H1 (cell line): ENCODE results near the gene ABCC9. TPM values are rescaled to one million over a fixed set of nuclear protein-coding genes. Genes with fewer than 3 reads are reported as not detected.

Experiments
- CTCF ChIA-PET: fragments of 300-600 bp; sonication (Branson Sonifier 250); formaldehyde crosslinking; loops from one replicate; lab custom pipeline; 2021; ENCODE audit not compliant: partially characterized antibody; lab: Charles Lee
- POLR2A ChIA-PET: fragments of 300-600 bp; sonication (Branson Sonifier 250); formaldehyde crosslinking; loops from one replicate; lab custom pipeline; 2021; ENCODE audit warnings: inconsistent platforms; ENCODE audit not compliant: partially characterized antibody; lab: Charles Lee
- DNase-seq, 2 experiments: peaks; one replicate each; pipeline versions ENCODE4 v3.0.0 to v3.0.0-alpha.2; 2010 to 2022; ENCODE audit warnings: low spot score in 2 of 2, low read depth in 1 of 2, mixed read lengths in 1 of 2
- FAIRE-seq: peaks from 2 replicates; lab custom pipeline; 2011; peaks lifted over from hg19 to GRCh38; lab: Jason Lieb, UNC
- H2AFZ ChIP-seq: 2 replicates; pipeline ENCODE4 v1.8.1; 2012; ENCODE audit warnings: low read length, inconsistent platforms
- H2AK5ac ChIP-seq: 2 replicates; pipeline ENCODE4 v1.6.1; 2013; ENCODE audit warnings: low read depth, low read length
- H2BK120ac ChIP-seq: replicated peaks from 2 replicates; pipeline ENCODE3; 2013; ENCODE audit warnings: low read depth, low read length, inconsistent platforms
- H2BK12ac ChIP-seq: 2 replicates; pipeline ENCODE4 v1.6.1; 2013; ENCODE audit warnings: low read depth, low read length
- H2BK15ac ChIP-seq: 2 replicates; pipeline ENCODE4 v1.6.1; 2013; ENCODE audit warnings: low read length
- H2BK20ac ChIP-seq: 2 replicates; pipeline ENCODE4 v1.6.1; 2013; ENCODE audit warnings: low read length
- H2BK5ac ChIP-seq: 2 replicates; pipeline ENCODE4 v1.6.1; 2013; ENCODE audit warnings: low read depth, low read length
- H3K14ac ChIP-seq: 2 replicates; pipeline ENCODE4 v1.6.1; 2013; ENCODE audit warnings: inconsistent platforms; ENCODE audit not compliant: insufficient read length
- H3K18ac ChIP-seq: 2 replicates; pipeline ENCODE4 v1.6.1; 2013; ENCODE audit warnings: low read length; ENCODE audit errors: extremely low read depth
- H3K23ac ChIP-seq: 2 replicates; pipeline ENCODE4 v1.6.1; 2013; ENCODE audit warnings: inconsistent platforms; ENCODE audit not compliant: insufficient read length
- H3K23me2 ChIP-seq: 2 replicates; pipeline ENCODE4 v1.6.1; 2013; ENCODE audit warnings: low read depth, low read length
- H3K27ac ChIP-seq: 2 replicates; pipeline ENCODE4 v1.6.1; 2011; ENCODE audit warnings: low read depth, low read length, inconsistent platforms
- H3K27me3 ChIP-seq, 4 experiments: replicated peaks in 1 of 4; 1 replicate in 1 of 4; 2 replicates in 3 of 4; pipeline versions ENCODE4 v1.6.1 to v1.8.1; 2011 to 2013; ENCODE audit warnings: low read length in 3 of 4, mild to moderate bottlenecking in 3 of 4, inconsistent platforms in 2 of 4, mixed read lengths in 2 of 4, moderate library complexity in 1 of 4; ENCODE audit not compliant: control insufficient read depth in 3 of 4, insufficient read depth in 3 of 4; ENCODE audit errors: extremely low read depth in 1 of 4
- H3K36me3 ChIP-seq, 4 experiments: 2 replicates each; pipeline versions ENCODE4 v1.6.1 to v1.8.1; 2011 to 2013; ENCODE audit warnings: mild to moderate bottlenecking in 4 of 4, low read length in 3 of 4, moderate library complexity in 2 of 4, control low read depth in 1 of 4, inconsistent platforms in 1 of 4; ENCODE audit not compliant: insufficient read depth in 4 of 4, control insufficient read depth in 2 of 4
- H3K4ac ChIP-seq: replicated peaks from 2 replicates; pipeline ENCODE3; 2013; ENCODE audit warnings: low read length, low read depth, mixed read lengths, inconsistent platforms; ENCODE audit not compliant: insufficient read length
- H3K4me1 ChIP-seq, 4 experiments: replicated peaks in 1 of 4; 1 replicate in 1 of 4; 2 replicates in 3 of 4; pipeline versions ENCODE4 v1.6.1 to v1.8.1; 2011 to 2013; ENCODE audit warnings: low read length in 3 of 4, inconsistent platforms in 2 of 4, mixed read lengths in 1 of 4; ENCODE audit not compliant: insufficient read depth in 4 of 4, control insufficient read depth in 3 of 4
- H3K4me2 ChIP-seq, 2 experiments: 2 replicates each; pipeline versions ENCODE4 v1.6.1 to v1.8.1; 2011 to 2013; ENCODE audit warnings: low read depth in 2 of 2, low read length in 2 of 2, control low read depth in 1 of 2, inconsistent platforms in 1 of 2, mild to moderate bottlenecking in 1 of 2; ENCODE audit not compliant: insufficient read depth in 1 of 2
- H3K4me3 ChIP-seq, 4 experiments: fragments of 200-600, 300-600 bp in 1 of 4; sonication (generic), shearing (Covaris generic), sonication (Bioruptor Twin) in 1 of 4; 2 replicates each; pipeline versions ENCODE4 v1.5.1 to v1.8.1; 2011 to 2016; ENCODE audit warnings: low read length in 4 of 4, low read depth in 3 of 4, control low read depth in 2 of 4, inconsistent platforms in 2 of 4, mild to moderate bottlenecking in 2 of 4, mixed read lengths in 1 of 4, moderate library complexity in 1 of 4; ENCODE audit not compliant: insufficient read depth in 2 of 4; ENCODE audit errors: extremely low read depth in 1 of 4
- H3K56ac ChIP-seq: replicated peaks from 2 replicates; pipeline ENCODE3; 2013; ENCODE audit warnings: low read depth, mild to moderate bottlenecking, mixed read lengths, low read length, inconsistent platforms; ENCODE audit not compliant: insufficient read length
- H3K79me1 ChIP-seq: 2 replicates; pipeline ENCODE4 v1.6.1; 2013; ENCODE audit warnings: low read depth, low read length, control low read depth
- H3K79me2 ChIP-seq, 2 experiments: 2 replicates each; pipeline versions ENCODE4 v1.6.1 to v1.8.1; 2012 to 2013; ENCODE audit warnings: low read length in 2 of 2, mild to moderate bottlenecking in 2 of 2, inconsistent platforms in 1 of 2; ENCODE audit not compliant: insufficient read depth in 2 of 2, control insufficient read depth in 1 of 2
- H3K9ac ChIP-seq, 4 experiments: replicated peaks in 1 of 4; 1 replicate in 1 of 4; 2 replicates in 3 of 4; pipeline versions ENCODE4 v1.6.1 to v1.8.1; 2011 to 2013; ENCODE audit warnings: low read depth in 3 of 4, low read length in 3 of 4, control low read depth in 2 of 4, mild to moderate bottlenecking in 2 of 4, moderate library complexity in 2 of 4, inconsistent platforms in 1 of 4; ENCODE audit errors: extremely low read depth in 1 of 4
- H3K9me3 ChIP-seq, 2 experiments: 2 replicates each; pipeline versions ENCODE4 v1.6.1 to v1.8.1; 2012 to 2013; ENCODE audit warnings: mild to moderate bottlenecking in 2 of 2, moderate library complexity in 2 of 2, control low read depth in 1 of 2, inconsistent platforms in 1 of 2, low read depth in 1 of 2, low read length in 1 of 2, mixed read lengths in 1 of 2; ENCODE audit not compliant: insufficient read depth in 2 of 2
- H4K20me1 ChIP-seq, 2 experiments: replicated peaks in 1 of 2; 2 replicates each; pipeline versions ENCODE3 to v1.8.1; 2011 to 2013; ENCODE audit warnings: inconsistent platforms in 2 of 2, low read length in 2 of 2, mild to moderate bottlenecking in 1 of 2; ENCODE audit not compliant: insufficient read depth in 2 of 2, control insufficient read depth in 1 of 2
- H4K5ac ChIP-seq: 2 replicates; pipeline ENCODE4 v1.6.1; 2013; ENCODE audit warnings: low read length, low read depth, mixed read lengths, inconsistent platforms; ENCODE audit not compliant: insufficient read length
- H4K8ac ChIP-seq: 2 replicates; pipeline ENCODE4 v1.8.0; 2013; ENCODE audit warnings: mild to moderate bottlenecking, moderate library complexity, low read length, inconsistent platforms; ENCODE audit not compliant: insufficient read depth; ENCODE audit errors: extremely low read depth
- H4K91ac ChIP-seq: replicated peaks from 2 replicates; pipeline ENCODE3; 2013; ENCODE audit warnings: low read length, mixed read lengths, inconsistent platforms; ENCODE audit not compliant: insufficient read length
- BRCA1 ChIP-seq: IDR thresholded peaks from 2 replicates; pipeline ENCODE4 v1.6.1; 2012; ENCODE audit warnings: low read depth, low read length, improper control_type of control experiment
- CBX5 ChIP-seq: fragments of 300-800, 300-1000 bp; sonication (generic); IDR thresholded peaks from 2 replicates; pipeline ENCODE4 v1.7.1; 2016; ENCODE audit warnings: antibody characterized with exemption, low read length, low read depth
- CREB1 ChIP-seq: IDR thresholded peaks from 2 replicates; pipeline ENCODE4 v1.6.1; 2012; ENCODE audit warnings: inconsistent platforms
- E2F6 ChIP-seq: IDR thresholded peaks from 2 replicates; pipeline ENCODE4 v1.6.1; 2012; ENCODE audit warnings: inconsistent platforms
- JUN ChIP-seq: IDR thresholded peaks from 2 replicates; pipeline ENCODE4 v1.6.1; 2011; ENCODE audit warnings: low read depth, mild to moderate bottlenecking, improper control_type of control experiment, low read length
- KDM4A ChIP-seq: IDR thresholded peaks from one replicate; pipeline ENCODE4 v1.7.1; 2012; ENCODE audit warnings: low read depth, mild to moderate bottlenecking, moderate library complexity, low read length, inconsistent platforms; ENCODE audit not compliant: severe bottlenecking
- NANOG ChIP-seq: IDR thresholded peaks from 2 replicates; pipeline ENCODE4 v1.6.1; 2011; ENCODE audit warnings: low read length, low read depth, mild to moderate bottlenecking, inconsistent platforms; ENCODE audit not compliant: insufficient read depth, poor library complexity, severe bottlenecking
- RAD21 ChIP-seq, 2 experiments: IDR thresholded peaks in 1 of 2; conservative IDR thresholded peaks in 1 of 2; 2 replicates each; pipeline ENCODE4 v1.6.1; 2011; ENCODE audit warnings: low read depth in 2 of 2, low read length in 2 of 2, improper control_type of control experiment in 1 of 2, inconsistent platforms in 1 of 2, mild to moderate bottlenecking in 1 of 2, moderate library complexity in 1 of 2
- SAP30 ChIP-seq: fragments of 300-600 bp; sonication (generic); IDR thresholded peaks from 2 replicates; pipeline ENCODE4 v1.7.1; 2012; ENCODE audit warnings: low read length, moderate library complexity, mild to moderate bottlenecking, inconsistent platforms; ENCODE audit not compliant: insufficient read depth, insufficient replicate concordance
- SIN3A ChIP-seq, 2 experiments: IDR thresholded peaks in 1 of 2; conservative IDR thresholded peaks in 1 of 2; 2 replicates each; pipeline ENCODE4 v1.6.1; 2011 to 2012; ENCODE audit warnings: low read length in 2 of 2, improper control_type of control experiment in 1 of 2, low read depth in 1 of 2, mild to moderate bottlenecking in 1 of 2
- TBP ChIP-seq: IDR thresholded peaks from 2 replicates; pipeline ENCODE4 v1.6.1; 2011; ENCODE audit warnings: low read depth, low read length, improper control_type of control experiment
- WGBS, 2 experiments: shearing (Covaris generic) in 1 of 2; methylation state at CpG; one replicate each; pipeline versions ENCODE4 v1.1.6 to v1.1.7; 2013 to 2015; ENCODE audit warnings: low lambda C conversion rate in 2 of 2, mixed read lengths in 2 of 2, inconsistent platforms in 1 of 2, low coverage in 1 of 2, missing lambda C conversion rate in 1 of 2; ENCODE audit not compliant: insufficient replicate concordance in 2 of 2, insufficient coverage in 1 of 2, insufficient read length in 1 of 2; ENCODE audit errors: extremely low coverage in 1 of 2, missing lambda C conversion rate in 1 of 2; 5-methylcytosine and 5-hydroxymethylcytosine counted together
- polyA plus RNA-seq, 7 experiments: library from polyadenylated mRNA; depleted of rRNA in 3 of 7; stranded (reverse) in 5 of 7; unstranded in 2 of 7; fragments of >200 nt in 5 of 7; fragments of 200-250 nt in 2 of 7; gene quantifications; 1 replicate in 5 of 7; 2 replicates in 1 of 7; 4 replicates in 1 of 7; pipeline versions ENCODE4 v1.2.1 to v1.2.3, GENCODE V29; 2011 to 2013; ENCODE audit warnings: missing spikeins in 2 of 7, mixed read lengths in 2 of 7
- total RNA-seq: library from RNA; stranded (reverse); fragmentation: NEBNext Ultra II Directional; extraction: Animal tissue kit (Norgen Biotek cat#: 25700); gene quantifications from 2 replicates; pipeline ENCODE4 v1.2.1, GENCODE V29; 2021

Gene ABCC9
- total and polyA plus RNA-seq, 2 of the 8 experiments (the other 6 are each of a cell fraction or from before 2014, with no cell fraction given): under 0.01 TPM; not detected in 1

- H3K4me1 ChIP-seq: no peaks in the 10 kb centered on the region
- POLR2A ChIA-PET: no interaction called here
- H2BK20ac ChIP-seq: no peak overlapping the region
- no peak overlapping the region for H4K91ac ChIP-seq
- no peak overlapping the region for H2AK5ac ChIP-seq
- no peaks in the 10 kb centered on the region for H3K79me1 ChIP-seq
- H2BK12ac ChIP-seq: no peak overlapping the region
- no peak overlapping the region for H3K9ac ChIP-seq
- no peak overlapping the region for H3K4me2 ChIP-seq
- no peak overlapping the region for H3K27ac ChIP-seq
- no peak overlapping the region for H4K8ac ChIP-seq
- no peak overlapping the region for H4K5ac ChIP-seq
- H3K79me2 ChIP-seq: no peaks in the 10 kb centered on the region
- no peak overlapping the region for H3K4me3 ChIP-seq
- DNase-seq (no peak), FAIRE-seq (no peak)
- H3K14ac ChIP-seq: no peak overlapping the region
- CTCF ChIA-PET: no interaction called here
- no peak overlapping the region for H3K23ac ChIP-seq
- H2AFZ ChIP-seq: no peak overlapping the region
- H2BK120ac ChIP-seq: no peak overlapping the region
- no peaks in the 10 kb centered on the region for H3K36me3 ChIP-seq
- no peaks in the 10 kb centered on the region for H3K9me3 ChIP-seq
- H3K23me2 ChIP-seq: no peaks in the 10 kb centered on the region; the same call in 1 of the 2 replicates
- H2BK5ac ChIP-seq: no peak overlapping the region
- no peak overlapping the region for H3K4ac ChIP-seq
- no peaks in the 10 kb centered on the region for H4K20me1 ChIP-seq
- no peak overlapping the region for H3K56ac ChIP-seq
- 95% methylated on average over 4 of the region's 4 CpGs; no CpG with 5 or more reads in 1 of the 2 experiments for WGBS, 2 experiments
- no peak overlapping the region for H3K18ac ChIP-seq
- H3K27me3 ChIP-seq: no peaks in the 10 kb centered on the region
- no peak overlapping the region for H2BK15ac ChIP-seq
- TF ChIP-seq RAD21 (IDR thresholded peaks at IDR 0.05 in 1 of 2, conservative IDR thresholded peaks at IDR 0.05 in 1 of 2; ENCODE audit: low read depth in 2 of 2, low read length in 2 of 2) (no peak), JUN (no peak), CBX5 (no peak), NANOG (no peak), SIN3A (conservative IDR thresholded peaks at IDR 0.05 in 1 of 2, IDR thresholded peaks at IDR 0.05 in 1 of 2; ENCODE audit: low read depth in 1 of 2, low read length in 2 of 2) (no peak), BRCA1 (no peak), TBP (no peak), SAP30 (no peak), CREB1 (no peak), KDM4A (no peak), E2F6 (no peak)
Measured at GRCh38 chr12:21828136-21828775, 113.0 kb downstream of the ABCC9 start.
